Endodermal cell (in vitro differentiated cells): ENCODE results near the gene BLOC1S2. TPM values are rescaled to one million over a fixed set of nuclear protein-coding genes. Genes with fewer than 3 reads are reported as not detected.

Experiments used
- DNase-seq: peaks from one replicate; pipeline ENCODE4 v3.0.0-alpha.2; 2017
- H3K27ac ChIP-seq: 2 replicates; pipeline ENCODE4 v1.5.1; 2013; ENCODE audit warnings: mild to moderate bottlenecking, low read depth, low read length, moderate library complexity
- H3K27me3 ChIP-seq: 2 replicates; pipeline ENCODE4 v1.6.1; 2013; ENCODE audit warnings: mild to moderate bottlenecking, low read length, moderate library complexity; ENCODE audit not compliant: insufficient read depth, control insufficient read depth, poor library complexity, severe bottlenecking
- H3K36me3 ChIP-seq: 2 replicates; pipeline ENCODE4 v1.7.0; 2013; ENCODE audit warnings: mild to moderate bottlenecking, low read length, moderate library complexity; ENCODE audit not compliant: control insufficient read depth, insufficient read depth
- H3K4me1 ChIP-seq: one replicate; pipeline ENCODE4 v1.7.0; 2013; ENCODE audit warnings: low read length; ENCODE audit not compliant: control insufficient read depth, insufficient read depth
- H3K4me3 ChIP-seq: 2 replicates; pipeline ENCODE4 v1.5.1; 2013; ENCODE audit warnings: mild to moderate bottlenecking, low read length, moderate library complexity
- H3K9ac ChIP-seq: 2 replicates; pipeline ENCODE4 v1.6.1; 2013; ENCODE audit warnings: mild to moderate bottlenecking, low read length, moderate library complexity; ENCODE audit not compliant: poor library complexity, severe bottlenecking; ENCODE audit errors: extremely low read depth
- H3K9me3 ChIP-seq: 2 replicates; pipeline ENCODE4 v1.6.1; 2013; ENCODE audit warnings: mild to moderate bottlenecking, low read length, moderate library complexity; ENCODE audit not compliant: control insufficient read depth
- H3K27ac Mint-ChIP-seq: 2 replicates; pipeline ENCODE4 v1.8.0; 2020; ENCODE audit warnings: mixed read lengths
- H3K27me3 Mint-ChIP-seq: 2 replicates; pipeline ENCODE4 v1.8.0; 2021; ENCODE audit warnings: mild to moderate bottlenecking, mixed read lengths; ENCODE audit not compliant: insufficient read depth
- H3K36me3 Mint-ChIP-seq: 2 replicates; pipeline ENCODE4 v1.8.0; 2020; ENCODE audit warnings: low read depth, mixed read lengths
- H3K4me1 Mint-ChIP-seq: 2 replicates; pipeline ENCODE4 v1.8.0; 2020; ENCODE audit warnings: mixed read lengths
- H3K4me3 Mint-ChIP-seq: 2 replicates; pipeline ENCODE4 v1.8.0; 2020; ENCODE audit warnings: mild to moderate bottlenecking, moderate library complexity, mixed read lengths
- H3K9me3 Mint-ChIP-seq: 2 replicates; pipeline ENCODE4 v1.8.0; 2020; ENCODE audit warnings: mild to moderate bottlenecking, mixed read lengths
- CTCF ChIP-seq: fragments of 200-600 bp; sonication (generic); conservative IDR thresholded peaks from 2 replicates; pipeline ENCODE4 v1.5.0; 2021; ENCODE audit warnings: antibody characterized with exemption, mild to moderate bottlenecking
- WGBS, 2 experiments: methylation state at CpG; one replicate each; pipeline versions ENCODE4 v1.1.5 to v1.1.7; 2013; ENCODE audit warnings: missing lambda C conversion rate in 2 of 2, mixed read lengths in 1 of 2; ENCODE audit not compliant: insufficient coverage in 1 of 2, insufficient read length in 1 of 2; 5-methylcytosine and 5-hydroxymethylcytosine counted together
- total RNA-seq, 2 donors: library from RNA; stranded (reverse); fragmentation: NEBNext Ultra II Directional in 1 of 2; extraction: Animal tissue kit (Norgen Biotek cat#: 25700) in 1 of 2; gene quantifications; 2 replicates in 1 of 2; 3 replicates in 1 of 2; pipeline ENCODE4 v1.2.1, GENCODE V29; 2021

The BLOC1S2 gene
- total RNA-seq, 2 donors from 2014 or later = 25.5 to 26.0 TPM

- no peaks in the 10 kb centered on the region for H3K36me3 ChIP-seq
- no peak for TF ChIP-seq CTCF
- H3K9me3 ChIP-seq = no peaks in the 10 kb centered on the region
- no peak overlapping the region for H3K27ac ChIP-seq
- no peak overlapping the region for H3K27ac Mint-ChIP-seq
- no peak for DNase-seq
- no peak overlapping the region for H3K4me3 ChIP-seq
- no peaks in the 10 kb centered on the region for H3K9me3 Mint-ChIP-seq
- peaks cover 62% of the 10 kb centered on the region for H3K27me3 Mint-ChIP-seq
- H3K36me3 Mint-ChIP-seq = no peaks in the 10 kb centered on the region
- 57 to 61% methylated on average over 5 of the region's 5 CpGs for WGBS, 2 experiments
- no peak overlapping the region for H3K4me3 Mint-ChIP-seq
- H3K9ac ChIP-seq = no peak overlapping the region
- no peaks in the 10 kb centered on the region for H3K4me1 Mint-ChIP-seq
- H3K27me3 ChIP-seq = peaks cover 80% of the 10 kb centered on the region
- H3K4me1 ChIP-seq = no peaks in the 10 kb centered on the region
Observed at GRCh38 chr10:100328198-100328597, 41.7 kb upstream of the BLOC1S2 start.

- no peaks in the 10 kb centered on the region for H3K36me3 Mint-ChIP-seq
- Histone ChIP-seq H3K9ac (no peak overlapping the region), H3K27me3 (peaks cover 80% of the 10 kb centered on the region), H3K36me3 (no peaks in the 10 kb centered on the region), H3K27ac (no peak overlapping the region), H3K9me3 (no peaks in the 10 kb centered on the region), H3K4me1 (no peaks in the 10 kb centered on the region), H3K4me3 (no peak overlapping the region)
- no peak overlapping the region for H3K27ac Mint-ChIP-seq
- no peak for DNase-seq
- no peak for TF ChIP-seq CTCF
- H3K4me1 Mint-ChIP-seq = no peaks in the 10 kb centered on the region
- H3K9me3 Mint-ChIP-seq = no peaks in the 10 kb centered on the region
- 86% methylated on average over 3 of the region's 3 CpGs for WGBS, 2 experiments
- no peak overlapping the region for H3K4me3 Mint-ChIP-seq
- peaks cover 61% of the 10 kb centered on the region for H3K27me3 Mint-ChIP-seq
Observed at GRCh38 chr10:100327718-100328009, 41.2 kb upstream of the BLOC1S2 start.

- H3K27ac ChIP-seq = no peak overlapping the region
- no peak for DNase-seq
- H3K4me1 ChIP-seq = no peaks in the 10 kb centered on the region
- no peak overlapping the region for H3K27ac Mint-ChIP-seq
- no peaks in the 10 kb centered on the region for H3K9me3 Mint-ChIP-seq
- no peak overlapping the region for H3K9ac ChIP-seq
- H3K9me3 ChIP-seq = no peaks in the 10 kb centered on the region
- H3K4me3 Mint-ChIP-seq = no peak overlapping the region
- peaks cover 77% of the 10 kb centered on the region for H3K27me3 ChIP-seq
- no peaks in the 10 kb centered on the region for H3K36me3 Mint-ChIP-seq
- no peak for TF ChIP-seq CTCF
- no peaks in the 10 kb centered on the region for H3K36me3 ChIP-seq
- H3K27me3 Mint-ChIP-seq = peaks cover 62% of the 10 kb centered on the region
- WGBS, 2 experiments = 60 to 72% methylated on average over 6 to 8 of the region's 8 CpGs
- no peak overlapping the region for H3K4me3 ChIP-seq
- no peaks in the 10 kb centered on the region for H3K4me1 Mint-ChIP-seq
Observed at GRCh38 chr10:100327007-100327717, 40.7 kb upstream of the BLOC1S2 start.
